ENCODE data around the gene PPP2R2B. TPM values are rescaled to one million over a fixed set of nuclear protein-coding genes. Genes with fewer than 3 reads are reported as not detected.
A peak's percentile ranks its signal among the peaks of the same experiment; 100 is the strongest.
"Not testable (repeated sequence)": the region's sequence is repeated elsewhere in the genome, so short reads cannot be mapped to it uniquely, and the experiment has no call there.

Gene PPP2R2B
- total RNA-seq, 4 donors from 2014 or later = 0.20 to 1.9 (median 1.3) TPM

DNA sequence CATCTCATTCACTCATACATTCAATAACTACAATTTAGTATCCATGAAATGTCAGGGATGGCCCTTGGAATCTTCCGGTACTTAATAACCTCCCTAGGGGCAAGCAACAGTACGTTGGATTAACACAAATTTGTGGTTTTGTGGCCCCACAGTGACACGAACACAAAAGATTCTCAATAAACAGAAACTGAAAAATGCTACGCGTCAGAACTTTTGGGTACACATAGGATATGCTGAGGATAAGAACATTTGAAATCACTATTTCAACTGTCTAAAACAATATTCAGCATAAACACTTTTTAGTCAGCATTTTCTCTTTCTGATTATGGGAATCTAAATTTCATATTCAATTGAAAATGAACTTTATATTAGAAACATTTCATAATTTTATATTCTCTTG lies 255.5 kb downstream of the PPP2R2B start:
- H3K4me3 ChIP-seq = no peak overlapping the region
- intact Hi-C loops (cut with DNase I; ENCODE audit: low total_unique reads) = no loop called here
- TF ChIP-seq POLR2A (IDR thresholded peaks at IDR 0.05) (no peak), EP300 (IDR thresholded peaks at IDR 0.05; ENCODE audit: low read depth) (no peak)
- H3K4me1 ChIP-seq = no peaks in the 10 kb centered on the region
- H3K27me3 ChIP-seq = peaks cover 3% of the 10 kb centered on the region
- H3K36me3 ChIP-seq = no peaks in the 10 kb centered on the region
- H3K27ac ChIP-seq = no peak overlapping the region
- DNase-seq = no peak
- in situ Hi-C loops (cut with MboI; ENCODE audit: low pct_ligation_motif_present in 1 of 4, low pct_unique_long_range_greater_than_20kb in 1 of 4, low sequenced_read_pairs in 3 of 4) = no loop called here
- no peaks in the 10 kb centered on the region for H3K9me3 ChIP-seq
- WGBS, 2 donors (ENCODE audit: low coverage in 1 of 2) = 74 to 81% methylated on average over 5 of the region's 5 CpGs

DNA sequence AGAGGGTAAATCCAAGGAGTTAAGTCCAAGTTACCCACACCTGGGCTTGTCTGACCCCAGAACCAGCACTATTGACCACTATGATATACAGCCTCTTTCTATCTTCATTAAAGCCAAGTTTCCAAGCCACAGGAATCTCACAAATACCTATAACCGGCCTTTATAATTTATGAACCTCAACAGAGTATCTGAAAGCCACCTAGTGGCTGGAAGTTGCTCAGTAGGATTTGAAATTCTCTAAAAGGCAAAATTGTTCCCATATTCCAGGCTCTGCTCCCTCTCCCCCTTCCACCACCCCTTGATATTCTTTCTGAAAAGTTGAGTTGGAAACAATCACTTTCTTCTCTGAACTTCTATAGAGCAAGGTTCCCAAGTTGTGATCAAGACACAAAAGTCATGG lies 256.2 kb downstream of the PPP2R2B start:
- in situ Hi-C loops (cut with MboI; ENCODE audit: low pct_ligation_motif_present in 1 of 4, low pct_unique_long_range_greater_than_20kb in 1 of 4, low sequenced_read_pairs in 3 of 4) (no loop called here), intact Hi-C loops (cut with DNase I; ENCODE audit: low total_unique reads) (no loop called here)
- no peaks in the 10 kb centered on the region for H3K9me3 ChIP-seq
- H3K4me3 ChIP-seq = no peak overlapping the region
- H3K36me3 ChIP-seq = no peaks in the 10 kb centered on the region
- WGBS, 2 donors (ENCODE audit: low coverage in 1 of 2) = 0 to 44% methylated on average over 1 of the region's 1 CpG
- TF ChIP-seq CTCF (IDR thresholded peaks at IDR 0.05) = peak in 2 of 5 experiments; percentile 29 to 35
- TF ChIP-seq POLR2AphosphoS5 (IDR thresholded peaks at IDR 0.05) = no peak
- no peak for DNase-seq
- H3K4me1 ChIP-seq = no peaks in the 10 kb centered on the region
- H3K27ac ChIP-seq = no peak overlapping the region
- peaks cover 3% of the 10 kb centered on the region for H3K27me3 ChIP-seq

GRCh38 chr5:146620669-146621051 lies 257.9 kb downstream of the PPP2R2B start:
- in situ Hi-C loops (cut with MboI; ENCODE audit: low pct_ligation_motif_present in 1 of 4, low pct_unique_long_range_greater_than_20kb in 1 of 4, low sequenced_read_pairs in 3 of 4) (no loop called here), intact Hi-C loops (cut with DNase I; ENCODE audit: low total_unique reads) (no loop called here)
- DNase-seq = no peak
- Histone ChIP-seq H3K4me1 (no peaks in the 10 kb centered on the region), H3K27ac (no peak overlapping the region), H3K36me3 (no peaks in the 10 kb centered on the region), H3K4me3 (no peak overlapping the region), H3K9me3 (no peaks in the 10 kb centered on the region), H3K27me3 (peaks cover 3% of the 10 kb centered on the region)
- 46 to 83% methylated on average over 3 to 5 of the region's 5 CpGs for WGBS, 2 donors (ENCODE audit: low coverage in 1 of 2)
- TF ChIP-seq CTCF (IDR thresholded peaks at IDR 0.05) = no peak
- TF ChIP-seq POLR2A (IDR thresholded peaks at IDR 0.05) = no peak
- TF ChIP-seq EP300 (IDR thresholded peaks at IDR 0.05; ENCODE audit: low read depth) = no peak

DNA sequence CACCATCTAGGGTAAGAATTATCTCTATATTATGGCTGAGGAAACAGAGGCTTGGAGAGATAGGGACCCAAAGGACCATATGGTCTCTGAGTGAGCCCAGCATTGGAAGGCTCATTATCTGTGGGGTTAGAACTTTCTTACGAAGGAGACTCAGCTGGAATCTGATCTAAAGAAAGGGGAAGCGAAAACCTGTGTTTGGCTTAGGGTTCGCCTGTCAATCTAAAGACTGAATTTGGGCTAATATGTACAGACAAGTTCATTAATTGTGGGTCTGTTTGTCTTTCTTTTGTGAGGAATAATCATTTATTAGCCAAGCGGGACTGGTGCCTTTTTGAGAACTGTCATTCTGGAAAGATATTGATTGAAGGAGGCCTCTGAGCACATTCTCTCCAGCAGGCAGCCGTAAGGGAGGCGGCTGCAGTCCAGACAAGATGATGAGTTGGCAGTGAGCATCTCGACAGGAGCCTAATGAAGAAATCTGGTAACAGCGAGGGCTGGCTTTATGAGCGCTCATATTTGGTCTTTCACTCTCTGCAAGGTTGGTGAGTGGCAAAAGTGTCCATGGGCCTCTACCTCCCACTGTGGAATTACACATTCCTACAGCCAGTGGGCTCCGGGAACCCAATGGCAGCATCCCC lies 258.4 kb downstream of the PPP2R2B start:
- intact Hi-C loops (cut with DNase I; ENCODE audit: low total_unique reads) = no loop called here
- H3K27ac ChIP-seq = no peak overlapping the region
- TF ChIP-seq POLR2AphosphoS5 (IDR thresholded peaks at IDR 0.05) (no peak), POLR2A (IDR thresholded peaks at IDR 0.05) (no peak), CTCF (IDR thresholded peaks at IDR 0.05) (no peak), EP300 (IDR thresholded peaks at IDR 0.05; ENCODE audit: low read depth) (no peak)
- peaks cover 3% of the 10 kb centered on the region for H3K27me3 ChIP-seq
- H3K4me3 ChIP-seq = no peak overlapping the region
- 76 to 88% methylated on average over 6 to 10 of the region's 10 CpGs for WGBS, 2 donors (ENCODE audit: low coverage in 1 of 2)
- in situ Hi-C loops (cut with MboI; ENCODE audit: low pct_ligation_motif_present in 1 of 4, low pct_unique_long_range_greater_than_20kb in 1 of 4, low sequenced_read_pairs in 3 of 4) = no loop called here
- no peaks in the 10 kb centered on the region for H3K4me1 ChIP-seq
- DNase-seq = no peak
- H3K9me3 ChIP-seq = no peaks in the 10 kb centered on the region
- no peaks in the 10 kb centered on the region for H3K36me3 ChIP-seq

- Histone ChIP-seq H3K36me3 (no peaks in the 10 kb centered on the region), H3K27me3 (no peaks in the 10 kb centered on the region), H3K27ac (no peak overlapping the region), H3K9me3 (no peaks in the 10 kb centered on the region), H3K4me3 (no peak overlapping the region), H3K4me1 (no peaks in the 10 kb centered on the region)
- no peak for DNase-seq
- TF ChIP-seq CTCF (IDR thresholded peaks at IDR 0.05) (no peak), EP300 (IDR thresholded peaks at IDR 0.05; ENCODE audit: low read depth) (no peak), POLR2A (IDR thresholded peaks at IDR 0.05) (no peak), POLR2AphosphoS5 (IDR thresholded peaks at IDR 0.05) (no peak)
- intact Hi-C loops (cut with DNase I; ENCODE audit: low total_unique reads) = no loop called here
- WGBS, 2 donors (ENCODE audit: low coverage in 1 of 2) = 64 to 73% methylated on average over 3 to 6 of the region's 6 CpGs
- in situ Hi-C loops (cut with MboI; ENCODE audit: low pct_ligation_motif_present in 1 of 4, low pct_unique_long_range_greater_than_20kb in 1 of 4, low sequenced_read_pairs in 3 of 4) = no loop called here
Observed at GRCh38 chr5:146618434-146618833, 260.1 kb downstream of the PPP2R2B start.

DNA sequence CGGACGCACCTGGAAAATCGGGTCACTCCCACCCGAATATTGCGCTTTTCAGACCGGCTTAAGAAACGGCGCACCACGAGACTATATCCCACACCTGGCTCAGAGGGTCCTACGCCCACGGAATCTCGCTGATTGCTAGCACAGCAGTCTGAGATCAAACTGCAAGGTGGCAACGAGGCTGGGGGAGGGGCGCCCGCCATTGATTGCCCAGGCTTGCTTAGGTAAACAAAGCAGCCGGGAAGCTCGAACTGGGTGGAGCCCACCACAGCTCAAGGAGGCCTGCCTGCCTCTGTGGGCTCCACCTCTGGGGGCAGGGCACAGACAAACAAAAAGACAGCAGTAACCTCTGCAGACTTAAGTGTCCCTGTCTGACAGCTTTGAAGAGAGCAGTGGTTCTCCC lies 268.8 kb downstream of the PPP2R2B start:
- intact Hi-C loops (cut with DNase I; ENCODE audit: low total_unique reads); H3K4me3 ChIP-seq; H3K36me3 ChIP-seq; H3K27me3 ChIP-seq; H3K4me1 ChIP-seq; H3K27ac ChIP-seq; in situ Hi-C loops (cut with MboI; ENCODE audit: low pct_ligation_motif_present in 1 of 4, low pct_unique_long_range_greater_than_20kb in 1 of 4, low sequenced_read_pairs in 3 of 4); H3K9me3 ChIP-seq: not testable (repeated sequence)
- 23% methylated on average over 8 of the region's 17 CpGs; no CpG with 5 or more reads in 1 of the 2 donors for WGBS, 2 donors (ENCODE audit: low coverage in 1 of 2)
- DNase-seq = peak; percentile 25

All from transverse colon (tissue), 4 donors.